HEK293T (cell line): ENCODE results near the gene ACY1.

Experiments
- ELF4 ChIP-seq: fragments of 450-650 bp; IDR thresholded peaks from 2 replicates; pipeline ENCODE4 v1.6.1; 2017; ENCODE audit warnings: antibody characterized with exemption
- TF ChIP-seq, protein P1 (sequence below): fragments of 450-650 bp; IDR thresholded peaks from 2 replicates; pipeline ENCODE4 v1.6.1; 2016

DNA sequence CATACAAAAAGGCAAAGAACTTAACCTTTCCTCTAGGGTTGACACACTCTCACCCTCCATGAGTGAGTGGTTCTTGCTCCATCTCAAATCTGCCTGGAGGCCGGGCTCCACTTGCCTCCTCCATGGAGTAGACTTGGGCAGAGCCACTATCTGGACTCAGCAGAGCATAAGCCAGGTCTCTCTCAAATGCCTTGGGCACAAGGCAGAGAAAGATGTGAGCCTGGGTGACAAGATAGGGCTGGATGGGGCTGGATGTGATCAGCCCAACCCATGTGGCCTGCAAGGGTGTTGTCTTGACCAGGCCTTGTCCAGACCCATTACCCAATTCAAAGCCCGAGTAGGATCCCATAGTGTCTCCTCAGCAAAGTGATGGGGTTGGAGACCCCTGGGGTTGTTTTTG lies 16.5 kb downstream of the ACY1 start:
- no peak for TF ChIP-seq ELF4
- TF ChIP-seq, protein P1, sequence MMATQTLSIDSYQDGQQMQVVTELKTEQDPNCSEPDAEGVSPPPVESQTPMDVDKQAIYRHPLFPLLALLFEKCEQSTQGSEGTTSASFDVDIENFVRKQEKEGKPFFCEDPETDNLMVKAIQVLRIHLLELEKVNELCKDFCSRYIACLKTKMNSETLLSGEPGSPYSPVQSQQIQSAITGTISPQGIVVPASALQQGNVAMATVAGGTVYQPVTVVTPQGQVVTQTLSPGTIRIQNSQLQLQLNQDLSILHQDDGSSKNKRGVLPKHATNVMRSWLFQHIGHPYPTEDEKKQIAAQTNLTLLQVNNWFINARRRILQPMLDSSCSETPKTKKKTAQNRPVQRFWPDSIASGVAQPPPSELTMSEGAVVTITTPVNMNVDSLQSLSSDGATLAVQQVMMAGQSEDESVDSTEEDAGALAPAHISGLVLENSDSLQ: no peak
